HG02938 (cell line): ENCODE data around the gene MEIS1.

ENCODE experiments used
- ATAC-seq: cut with Tn5 transposase; IDR thresholded peaks from one replicate; pipeline ENCODE4 v1.9.1; 2021; ENCODE audit warnings: mild to moderate bottlenecking, moderate library complexity; ENCODE audit not compliant: unreplicated experiment

Gene MEIS1

DNA sequence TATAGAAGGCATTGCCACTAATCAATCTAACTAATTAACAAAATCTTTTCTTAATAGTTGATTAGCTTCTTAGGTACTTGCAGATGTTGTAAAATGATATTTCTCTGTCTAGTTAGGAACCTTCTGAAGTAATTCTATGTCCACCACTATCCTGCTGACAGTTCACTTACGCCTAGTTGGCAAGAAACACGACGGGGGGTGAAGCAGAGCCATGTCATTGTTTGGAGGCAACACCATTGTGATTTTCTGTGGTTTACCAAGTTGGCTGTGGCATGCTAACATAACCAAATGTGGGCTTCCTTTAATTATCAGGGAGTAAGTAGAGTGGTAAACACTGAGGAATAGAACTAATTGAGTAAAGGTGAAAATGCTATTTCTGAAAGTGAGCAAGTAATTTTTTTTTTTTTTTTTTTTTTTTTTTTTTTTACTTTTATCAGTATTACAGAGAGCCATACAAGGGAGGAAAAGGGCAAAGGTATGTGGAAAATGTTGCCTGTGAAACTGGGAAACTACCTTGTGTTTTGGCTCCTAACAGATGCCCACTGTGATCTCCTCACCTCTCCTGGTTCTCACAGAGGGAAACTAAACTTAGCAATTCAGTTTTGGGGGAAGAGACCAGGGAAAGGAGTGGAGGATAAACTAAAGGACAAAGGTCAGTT, 126.8 kb downstream of the MEIS1 start:
- no peak for ATAC-seq

DNA sequence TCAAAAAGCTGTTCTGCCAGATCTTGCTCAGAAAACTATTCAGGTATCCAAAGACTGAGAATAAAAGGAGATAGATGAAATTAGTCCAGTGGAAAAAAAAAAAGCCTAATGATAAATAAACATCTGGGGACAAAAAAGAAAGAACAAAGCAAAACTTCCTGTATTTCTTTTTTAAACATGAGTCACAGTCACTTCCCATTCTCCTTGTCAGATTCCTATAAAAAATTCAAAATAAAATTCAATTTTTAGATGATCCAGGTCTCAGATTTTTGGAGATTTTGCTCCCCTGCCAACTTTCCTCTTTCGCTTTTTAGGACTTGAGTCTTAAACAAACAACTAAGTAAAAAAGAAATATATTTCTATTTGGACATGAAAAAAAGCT, 127.4 kb downstream of the MEIS1 start:
- no peak for ATAC-seq

DNA sequence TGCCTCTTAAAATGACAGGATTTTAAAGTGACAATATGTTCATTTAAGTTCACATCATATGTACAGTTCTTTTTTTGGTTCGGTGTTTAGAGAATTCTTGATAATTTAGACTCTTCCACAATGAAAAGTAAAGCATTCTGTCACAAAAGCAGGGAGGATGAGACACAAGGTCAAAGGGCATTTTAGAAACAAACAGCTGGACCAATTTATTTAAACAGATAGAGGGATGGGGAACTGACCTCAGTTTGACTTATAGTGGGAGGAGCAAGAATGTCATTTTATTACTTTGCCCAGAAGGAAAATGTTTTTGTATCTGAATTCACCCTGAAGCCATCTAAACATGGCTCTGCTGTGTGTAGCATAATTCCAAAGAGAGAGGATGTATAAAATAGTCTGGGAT, 128.5 kb downstream of the MEIS1 start:
- ATAC-seq: no peak

DNA sequence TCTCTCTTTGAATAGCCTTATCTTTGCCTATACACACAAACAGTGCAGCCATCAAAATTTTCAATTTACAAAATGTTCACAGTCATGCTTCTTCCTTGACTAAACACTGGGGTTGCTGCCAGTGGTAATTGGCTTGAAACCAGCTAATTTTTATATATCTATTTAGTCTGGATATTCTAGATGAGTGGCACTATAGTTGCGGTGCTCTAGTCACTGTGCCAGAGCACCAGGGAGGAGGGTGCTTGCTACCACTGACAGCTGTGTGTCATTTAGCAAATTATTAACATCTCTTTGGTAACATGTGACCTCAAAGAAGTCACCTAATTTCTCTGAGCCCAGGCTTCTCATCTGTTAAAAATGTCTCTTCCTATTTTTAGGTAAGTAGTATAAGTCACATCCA, 130.4 kb downstream of the MEIS1 start:
- no peak for ATAC-seq

DNA sequence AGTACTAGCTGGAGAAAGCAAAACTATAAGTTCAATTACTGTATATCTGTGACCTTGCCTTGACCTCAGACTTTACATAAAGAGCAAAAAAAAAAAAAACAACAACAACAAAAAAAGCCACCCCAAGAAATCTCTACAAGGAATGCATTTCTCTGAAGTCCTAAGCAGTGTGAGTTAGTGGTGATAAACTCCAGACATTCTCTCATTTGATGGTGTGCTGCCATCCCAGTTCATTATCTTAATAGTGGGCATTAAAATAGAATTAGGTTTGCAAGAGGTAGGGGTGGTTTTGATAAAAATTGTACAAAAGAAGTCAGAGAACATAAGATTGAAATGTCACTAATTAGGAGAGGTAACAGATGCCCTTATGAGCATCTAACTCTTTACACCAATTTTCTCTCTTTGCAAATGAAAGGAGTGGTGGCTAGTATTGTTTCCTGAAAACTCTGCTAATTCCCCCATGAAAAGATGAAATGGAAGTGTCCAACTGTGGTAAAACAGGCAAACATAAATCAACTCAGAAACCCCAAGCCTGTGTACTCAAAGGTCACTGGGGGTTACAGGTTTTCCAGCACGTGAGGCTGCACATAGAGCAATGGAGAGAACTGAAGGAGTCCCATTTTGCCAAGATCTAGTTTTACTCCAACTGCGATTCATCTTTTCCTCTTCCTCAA, 131.9 kb downstream of the MEIS1 start:
- no peak for ATAC-seq

DNA sequence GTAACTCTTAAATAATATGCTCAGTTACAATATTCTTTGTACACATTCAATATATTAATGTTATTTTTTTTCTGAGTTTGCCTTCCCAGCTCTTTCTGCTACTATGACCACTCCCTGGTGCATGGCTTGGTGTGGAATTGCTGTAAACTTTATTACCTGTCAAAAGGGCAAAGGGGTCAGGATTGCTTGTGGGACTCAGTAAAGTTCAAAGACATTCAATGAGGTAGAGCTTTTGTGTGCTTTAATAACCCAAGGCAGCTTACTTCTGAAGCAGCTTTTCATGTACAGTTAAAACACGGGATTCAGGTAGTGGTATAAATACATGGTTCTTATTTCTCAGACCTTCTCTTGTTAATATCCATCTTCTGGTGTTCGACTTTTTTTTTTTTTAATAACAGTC, 132.8 kb downstream of the MEIS1 start:
- no peak for ATAC-seq

DNA sequence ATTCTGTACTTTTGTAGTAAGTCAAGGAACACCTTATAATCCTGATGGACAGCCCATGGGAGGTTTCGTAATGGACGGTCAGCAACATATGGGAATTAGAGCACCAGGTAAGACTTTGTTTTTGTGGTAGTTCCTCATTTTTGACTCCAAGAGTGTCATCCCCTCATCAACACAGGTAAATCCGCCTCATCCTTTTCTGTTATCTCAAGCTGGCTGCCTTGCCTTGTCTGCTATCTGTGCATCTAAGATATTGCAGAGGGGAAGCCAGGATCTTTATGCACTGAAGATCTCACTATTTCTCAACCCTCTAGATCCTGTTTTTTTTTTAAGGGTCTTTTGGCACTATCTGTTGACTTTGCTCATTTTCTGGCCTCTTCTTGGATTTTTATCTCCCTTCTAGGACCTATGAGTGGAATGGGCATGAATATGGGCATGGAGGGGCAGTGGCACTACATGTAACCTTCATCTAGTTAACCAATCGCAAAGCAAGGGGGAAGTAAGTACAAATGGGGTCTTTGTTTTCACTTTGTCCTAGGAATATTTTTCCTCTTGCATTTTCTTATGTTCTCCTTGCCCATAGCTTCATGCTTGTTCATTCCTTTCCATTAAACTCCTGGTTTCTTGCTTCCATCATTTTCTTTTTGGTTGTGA, 133.8 kb downstream of the MEIS1 start:
- ATAC-seq: no peak

DNA sequence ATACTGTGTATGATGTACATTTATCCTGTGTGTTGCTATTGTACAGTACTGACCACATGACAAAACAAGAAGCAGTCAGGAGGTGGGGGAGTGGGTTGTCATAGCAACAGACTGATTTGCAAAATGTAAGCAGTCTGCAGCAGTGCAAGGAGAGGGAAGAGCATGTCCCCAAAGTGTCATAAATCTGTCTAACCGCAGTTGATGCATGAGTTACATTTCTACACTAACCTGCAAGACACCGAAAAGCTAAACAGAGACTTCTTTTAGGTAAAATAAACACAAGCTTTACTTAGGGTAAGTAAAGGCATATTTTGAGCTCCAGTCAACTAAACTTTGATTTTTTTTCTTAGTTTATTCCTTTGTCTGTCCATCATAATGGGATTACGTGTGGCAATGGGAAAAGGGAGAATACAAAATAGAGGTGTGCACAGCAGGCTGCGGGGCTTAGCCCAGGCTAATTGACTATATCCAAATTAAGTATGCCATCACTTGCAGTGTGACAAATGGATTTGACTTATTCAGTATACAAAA, 134.5 kb downstream of the MEIS1 start:
- no peak for ATAC-seq

DNA sequence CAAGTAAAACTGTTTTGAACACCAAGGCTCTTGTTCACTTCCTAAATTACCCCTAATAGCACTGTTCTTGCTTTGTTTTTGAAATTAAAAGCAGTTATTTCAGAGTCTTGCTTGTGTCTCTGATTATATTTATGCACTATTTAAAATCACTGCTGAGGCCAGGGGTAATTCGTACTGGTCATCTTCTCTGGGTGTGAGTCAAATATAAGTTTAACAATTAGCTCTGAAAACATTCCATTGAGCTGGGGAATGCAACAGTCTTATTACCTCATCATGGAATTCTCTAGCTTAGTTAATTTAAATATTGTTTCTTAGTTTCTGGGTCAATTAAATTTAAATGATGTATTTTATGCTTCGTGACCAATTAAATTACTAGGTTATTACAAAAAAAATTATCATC, 135.0 kb downstream of the MEIS1 start:
- ATAC-seq: no peak

DNA sequence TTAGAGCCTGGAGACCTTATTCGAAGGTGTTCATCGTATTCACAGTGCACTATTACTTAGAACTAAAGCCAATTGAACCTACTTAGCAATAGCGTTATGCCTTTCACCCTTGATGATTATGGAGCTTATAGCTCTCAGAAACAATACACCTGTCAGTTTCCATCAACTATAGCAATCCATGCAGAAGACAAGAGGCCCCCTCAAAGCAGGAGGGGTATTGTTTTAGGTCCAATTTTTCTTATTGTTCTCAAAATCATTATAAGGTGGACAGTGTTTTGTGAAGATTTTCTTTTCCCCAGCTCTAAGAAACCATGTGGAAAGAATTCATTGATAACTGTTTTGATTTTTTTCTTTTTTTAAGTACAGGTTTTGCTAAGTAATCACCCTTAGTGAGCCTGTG, 135.5 kb downstream of the MEIS1 start:
- no peak for ATAC-seq

DNA sequence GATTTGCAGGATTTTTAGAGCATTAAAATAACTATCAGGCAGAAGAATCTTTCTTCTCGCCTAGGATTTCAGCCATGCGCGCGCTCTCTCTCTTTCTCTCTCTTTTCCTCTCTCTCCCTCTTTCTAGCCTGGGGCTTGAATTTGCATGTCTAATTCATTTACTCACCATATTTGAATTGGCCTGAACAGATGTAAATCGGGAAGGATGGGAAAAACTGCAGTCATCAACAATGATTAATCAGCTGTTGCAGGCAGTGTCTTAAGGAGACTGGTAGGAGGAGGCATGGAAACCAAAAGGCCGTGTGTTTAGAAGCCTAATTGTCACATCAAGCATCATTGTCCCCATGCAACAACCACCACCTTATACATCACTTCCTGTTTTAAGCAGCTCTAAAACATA, 137.0 kb downstream of the MEIS1 start:
- ATAC-seq: no peak

DNA sequence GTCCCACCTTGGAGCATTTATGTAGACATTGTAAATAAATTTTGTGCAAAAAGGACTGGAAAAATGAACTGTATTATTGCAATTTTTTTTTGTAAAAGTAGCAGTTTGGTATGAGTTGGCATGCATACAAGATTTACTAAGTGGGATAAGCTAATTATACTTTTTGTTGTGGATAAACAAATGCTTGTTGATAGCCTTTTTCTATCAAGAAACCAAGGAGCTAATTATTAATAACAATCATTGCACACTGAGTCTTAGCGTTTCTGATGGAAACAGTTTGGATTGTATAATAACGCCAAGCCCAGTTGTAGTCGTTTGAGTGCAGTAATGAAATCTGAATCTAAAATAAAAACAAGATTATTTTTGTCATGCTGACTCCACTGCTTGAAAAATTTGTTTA, 137.5 kb downstream of the MEIS1 start:
- no peak for ATAC-seq

DNA sequence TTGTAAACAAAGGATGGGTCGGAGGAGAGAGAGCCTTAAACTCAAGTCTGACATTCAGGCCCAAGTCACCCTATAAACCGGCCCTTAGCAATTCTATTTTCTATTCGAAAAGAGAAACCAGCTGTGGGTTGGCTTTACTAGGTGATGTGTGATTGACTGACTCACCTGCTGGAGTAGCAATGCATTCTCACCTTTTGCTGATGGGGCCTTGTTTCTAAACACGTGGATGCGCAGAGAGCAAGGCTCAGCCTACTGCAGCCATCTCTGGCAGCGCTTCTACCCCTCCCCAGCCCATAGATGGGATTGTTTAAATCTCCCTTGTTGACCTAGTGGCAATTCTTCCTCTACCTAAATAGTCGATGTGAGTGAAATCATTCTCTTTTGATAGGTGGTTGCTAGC, 138.5 kb downstream of the MEIS1 start:
- no peak for ATAC-seq

DNA sequence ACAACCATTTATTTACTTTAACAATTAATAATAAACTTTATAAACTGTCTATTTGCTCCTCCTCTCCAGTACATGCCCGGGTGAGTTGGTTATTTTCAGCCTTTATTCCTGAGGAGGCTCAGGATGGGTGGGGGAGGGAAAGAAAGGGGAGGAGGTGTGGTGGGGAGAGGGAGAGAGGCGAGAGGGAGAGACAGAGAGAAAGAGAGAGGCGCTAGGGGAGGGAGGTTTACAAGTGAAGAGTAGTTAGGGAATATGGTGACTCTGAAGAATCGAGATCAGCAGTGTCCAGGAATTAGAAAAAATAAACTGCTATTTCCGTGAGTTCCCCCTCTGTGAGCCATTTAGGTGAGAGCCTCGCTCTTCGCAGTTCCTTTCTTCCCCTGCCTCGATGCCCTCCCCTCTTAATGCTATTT, 138.9 kb downstream of the MEIS1 start:
- no peak for ATAC-seq

DNA sequence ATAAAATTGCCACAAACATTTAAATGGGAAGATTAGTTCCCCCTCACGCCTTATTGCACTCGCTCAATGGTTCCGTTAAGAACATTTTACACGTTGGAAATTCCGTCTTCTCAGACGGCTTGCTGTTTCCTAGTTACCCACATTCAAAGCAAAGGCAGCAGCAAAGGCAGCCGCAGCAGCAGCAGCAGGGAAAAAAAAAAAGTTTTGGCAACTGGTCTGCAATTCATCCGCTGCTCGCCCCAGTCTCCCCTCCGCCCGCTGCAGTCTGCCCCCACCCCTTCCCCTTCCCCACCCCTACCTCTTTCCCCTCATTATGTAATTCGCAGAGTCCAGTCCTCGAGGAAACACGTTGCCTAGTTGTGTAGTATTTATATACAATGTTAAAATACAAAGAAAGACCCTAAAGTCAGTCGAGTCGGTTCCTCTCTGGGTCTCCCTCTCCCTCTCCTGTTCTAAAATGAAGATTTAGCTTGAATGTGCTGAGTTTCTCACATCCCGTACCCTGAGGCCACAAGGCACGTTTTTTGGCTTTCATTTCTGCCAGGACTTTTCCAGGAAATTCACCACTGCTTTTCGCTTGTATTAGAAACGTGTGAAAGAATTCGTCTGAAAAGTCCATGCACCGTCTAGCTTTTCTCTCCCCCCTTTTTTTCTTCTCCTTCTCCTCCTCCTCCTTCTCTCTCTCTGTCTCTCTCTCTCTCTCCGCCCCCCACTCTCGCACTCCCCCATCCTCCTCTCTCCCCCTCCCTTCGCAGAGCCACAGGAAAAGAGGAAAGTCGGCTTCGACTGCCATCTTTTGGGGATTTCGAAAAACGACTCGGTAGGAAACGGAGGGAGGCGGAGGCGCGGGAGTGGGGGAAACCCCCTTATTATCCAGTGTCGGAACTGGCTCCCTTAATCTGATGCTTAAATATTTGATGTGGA, 140.0 kb downstream of the MEIS1 start:
- no peak for ATAC-seq

DNA sequence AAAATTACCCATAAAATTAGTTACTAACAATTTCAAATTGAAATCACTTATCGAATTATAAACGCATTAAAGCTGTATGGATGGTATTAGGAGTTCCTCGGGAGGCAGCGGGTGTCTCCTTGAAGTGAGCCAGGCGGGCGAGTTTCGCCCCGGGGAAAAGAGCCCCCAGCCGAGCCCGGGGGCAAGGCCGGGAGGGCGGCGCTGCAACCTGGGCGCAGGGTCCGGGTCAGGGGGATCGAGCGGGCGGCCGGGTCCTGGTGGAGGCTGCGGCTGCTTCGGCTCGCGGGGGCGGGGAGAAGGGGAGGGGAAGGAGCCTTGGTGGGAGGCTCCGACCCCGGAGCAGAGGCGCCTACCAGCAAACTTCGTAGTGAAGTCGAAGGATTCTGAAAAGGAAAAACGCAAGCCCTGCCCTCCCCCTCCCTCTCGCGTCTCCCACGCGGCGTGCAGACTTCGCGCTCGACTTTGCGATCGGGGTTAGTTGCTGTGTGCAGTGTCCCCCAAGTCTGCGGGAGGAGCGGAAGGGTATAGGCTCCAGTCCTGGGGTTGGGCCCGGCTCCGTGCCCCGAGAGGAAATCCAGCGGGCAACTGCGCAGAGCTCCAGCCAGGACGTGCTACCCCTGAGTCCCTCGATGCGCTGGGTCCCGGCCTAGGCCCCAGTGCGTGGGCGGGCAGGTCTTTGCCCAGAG, 140.8 kb downstream of the MEIS1 start:
- ATAC-seq: no peak

DNA sequence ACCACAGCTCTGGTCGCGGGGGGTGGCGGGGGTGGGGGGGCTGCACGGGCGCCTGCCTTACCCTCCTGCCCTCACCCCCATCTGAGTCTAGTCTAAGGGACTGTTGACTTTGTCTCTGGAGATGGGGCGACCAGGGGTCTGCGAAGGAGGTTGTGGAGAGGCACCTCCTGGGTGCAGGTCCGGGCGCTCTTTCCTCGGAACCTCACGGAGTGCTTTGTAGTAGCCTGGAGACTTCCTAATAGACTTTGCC, 141.3 kb downstream of the MEIS1 start:
- ATAC-seq: no peak

DNA sequence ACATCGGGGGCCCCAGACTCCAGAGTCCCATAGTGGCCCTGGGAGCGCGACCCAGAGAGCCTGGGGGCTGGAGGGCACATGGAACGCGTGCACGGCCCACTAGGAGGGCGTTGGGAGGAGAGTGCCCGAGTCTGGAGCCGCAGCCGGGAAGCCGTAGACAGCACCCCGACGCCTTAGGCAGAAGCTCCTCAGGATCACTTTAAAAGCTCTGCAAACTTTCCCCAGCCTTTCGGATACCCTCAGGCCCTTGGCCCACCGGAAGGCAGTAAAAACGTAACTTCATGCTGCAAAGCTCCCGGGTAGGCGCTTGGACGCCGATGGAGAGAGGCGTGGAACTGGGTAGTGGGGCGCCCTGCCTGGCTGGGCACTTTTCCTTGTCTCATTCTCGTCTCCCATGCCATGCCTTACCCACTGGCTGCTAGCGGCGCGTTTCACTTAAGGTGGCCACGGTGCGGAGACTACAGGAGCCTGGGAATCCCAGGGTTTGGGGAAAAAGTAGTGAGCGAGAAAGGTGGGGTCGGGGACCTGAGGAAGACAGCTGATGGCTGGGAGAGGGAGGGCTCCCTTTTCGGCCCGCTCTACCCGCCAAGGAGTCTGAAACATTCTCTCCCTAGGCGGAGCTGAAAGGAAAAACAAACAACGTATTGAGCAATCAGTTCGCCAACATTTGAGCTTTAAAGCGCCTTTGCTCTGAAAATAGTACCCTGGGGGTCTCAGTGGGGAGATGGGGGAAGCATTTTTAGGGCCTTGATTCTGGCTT, 141.8 kb downstream of the MEIS1 start:
- ATAC-seq: no peak

DNA sequence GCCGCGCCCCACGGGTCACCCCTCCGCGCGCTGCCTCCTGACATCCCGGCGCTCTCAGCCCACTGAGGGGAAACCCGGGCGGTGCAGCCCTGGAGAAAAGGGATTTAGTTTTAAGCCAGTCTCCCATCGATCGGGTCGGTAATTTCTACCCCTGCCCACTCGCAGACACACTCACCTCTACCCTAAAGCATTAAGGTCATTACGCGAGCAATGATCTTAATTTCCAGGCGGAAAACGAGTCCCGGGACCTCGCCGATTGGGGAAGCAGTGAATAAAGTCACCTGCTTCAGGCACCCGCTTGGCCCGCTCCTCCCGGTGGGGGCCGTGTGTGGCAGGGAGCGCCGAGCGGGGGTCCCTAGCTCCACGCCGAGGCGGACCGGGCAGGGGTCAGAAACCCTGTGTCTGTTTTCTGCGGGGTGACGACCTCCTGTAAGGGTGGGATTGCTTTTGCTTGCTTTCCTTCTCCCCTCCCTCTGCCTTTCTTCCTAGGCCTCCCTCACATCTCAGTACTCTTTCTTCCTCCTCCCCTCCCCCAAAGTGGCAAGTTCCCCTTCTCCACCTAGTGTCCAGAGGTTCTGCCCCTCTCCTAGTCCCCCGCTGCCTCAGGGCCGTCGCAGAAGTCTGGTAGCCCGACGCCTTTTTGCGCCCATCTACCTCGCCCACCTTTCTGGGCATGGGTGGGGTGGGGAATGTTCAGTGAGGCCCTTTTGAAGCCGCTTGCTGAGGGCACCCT, 142.6 kb downstream of the MEIS1 start:
- ATAC-seq: no peak
